Activated T-cell treated with anti-CD3 and anti-CD28 coated beads for 48 hours (primary cell): ENCODE results near the gene NLRC3.
"Not testable (repeated sequence)": the region's sequence is repeated elsewhere in the genome, so short reads cannot be mapped to it uniquely, and the experiment has no call there.

Source experiments
- DNase-seq: peaks from one replicate; pipeline ENCODE4 v3.0.0-alpha.2; 2020; ENCODE audit warnings: low read depth

The NLRC3 gene, protein sequence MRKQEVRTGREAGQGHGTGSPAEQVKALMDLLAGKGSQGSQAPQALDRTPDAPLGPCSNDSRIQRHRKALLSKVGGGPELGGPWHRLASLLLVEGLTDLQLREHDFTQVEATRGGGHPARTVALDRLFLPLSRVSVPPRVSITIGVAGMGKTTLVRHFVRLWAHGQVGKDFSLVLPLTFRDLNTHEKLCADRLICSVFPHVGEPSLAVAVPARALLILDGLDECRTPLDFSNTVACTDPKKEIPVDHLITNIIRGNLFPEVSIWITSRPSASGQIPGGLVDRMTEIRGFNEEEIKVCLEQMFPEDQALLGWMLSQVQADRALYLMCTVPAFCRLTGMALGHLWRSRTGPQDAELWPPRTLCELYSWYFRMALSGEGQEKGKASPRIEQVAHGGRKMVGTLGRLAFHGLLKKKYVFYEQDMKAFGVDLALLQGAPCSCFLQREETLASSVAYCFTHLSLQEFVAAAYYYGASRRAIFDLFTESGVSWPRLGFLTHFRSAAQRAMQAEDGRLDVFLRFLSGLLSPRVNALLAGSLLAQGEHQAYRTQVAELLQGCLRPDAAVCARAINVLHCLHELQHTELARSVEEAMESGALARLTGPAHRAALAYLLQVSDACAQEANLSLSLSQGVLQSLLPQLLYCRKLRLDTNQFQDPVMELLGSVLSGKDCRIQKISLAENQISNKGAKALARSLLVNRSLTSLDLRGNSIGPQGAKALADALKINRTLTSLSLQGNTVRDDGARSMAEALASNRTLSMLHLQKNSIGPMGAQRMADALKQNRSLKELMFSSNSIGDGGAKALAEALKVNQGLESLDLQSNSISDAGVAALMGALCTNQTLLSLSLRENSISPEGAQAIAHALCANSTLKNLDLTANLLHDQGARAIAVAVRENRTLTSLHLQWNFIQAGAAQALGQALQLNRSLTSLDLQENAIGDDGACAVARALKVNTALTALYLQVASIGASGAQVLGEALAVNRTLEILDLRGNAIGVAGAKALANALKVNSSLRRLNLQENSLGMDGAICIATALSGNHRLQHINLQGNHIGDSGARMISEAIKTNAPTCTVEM

DNA sequence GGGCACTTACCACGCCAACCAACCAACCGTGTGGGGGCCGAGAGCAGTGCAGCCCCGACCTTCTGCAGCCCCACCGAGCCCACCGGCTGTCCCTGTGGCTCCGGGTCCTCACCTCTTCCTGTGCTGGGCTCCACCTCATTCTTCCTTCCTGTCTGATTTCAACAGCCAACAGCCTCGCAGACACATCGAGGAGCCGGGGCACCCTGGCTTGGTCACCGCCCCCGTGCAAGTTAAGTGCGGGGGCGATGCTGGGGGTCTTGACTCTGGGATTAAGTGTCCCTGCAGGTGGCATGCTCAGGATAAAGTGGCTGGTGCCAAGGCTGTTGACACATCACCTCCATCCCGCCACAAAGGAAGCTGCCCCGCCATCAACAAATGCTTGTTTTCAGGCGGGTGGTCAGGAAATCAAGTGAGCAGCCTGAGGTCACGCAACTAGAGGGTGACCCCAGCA is at the start of gene NLRC3:
TSS of gene NLRC3 (minus strand) at position 102 of the 451 bp plus-strand sequence. CDS start 12,367 bp downstream, outside the sequence.
- peak; percentile 40 for DNase-seq

DNA sequence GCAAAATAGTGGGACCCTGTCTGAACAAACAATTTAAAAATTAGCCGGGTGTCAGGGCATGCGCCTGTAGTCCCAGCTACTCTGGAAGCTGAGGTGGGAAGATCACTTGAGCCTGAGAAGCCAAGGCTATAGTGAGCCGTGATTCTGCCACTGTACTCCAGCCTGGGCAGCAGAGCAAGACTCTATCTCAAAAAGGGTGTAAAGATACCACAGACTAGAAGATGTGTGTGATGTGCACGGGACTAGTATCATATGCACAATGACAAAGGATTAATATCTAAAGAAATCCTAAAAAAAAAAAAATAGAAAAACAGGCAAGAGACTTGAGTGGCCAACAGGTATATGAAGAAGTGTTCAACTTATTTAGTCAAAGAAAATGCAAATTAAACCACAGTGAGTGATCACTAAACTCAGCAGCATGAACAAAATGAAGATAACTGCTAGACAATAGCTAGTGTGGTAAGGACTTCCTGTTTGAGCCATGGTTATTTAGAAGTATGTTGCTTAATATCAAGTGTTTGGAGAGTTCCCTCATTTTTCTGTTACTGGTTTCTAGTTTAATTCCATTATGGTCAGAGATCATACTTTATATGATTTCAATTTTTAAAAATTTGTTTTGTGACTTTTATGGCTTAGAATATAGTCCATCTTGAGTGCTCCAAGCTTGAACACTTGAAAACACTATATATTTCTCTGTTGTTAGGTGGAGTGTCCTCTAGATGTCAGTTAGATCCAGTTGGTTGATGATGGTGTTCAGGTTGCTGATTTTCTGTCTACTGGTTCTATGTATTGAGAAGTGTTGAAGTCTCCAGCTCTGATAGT is 48.9 kb upstream of the NLRC3 start:
- no peak for DNase-seq

DNA sequence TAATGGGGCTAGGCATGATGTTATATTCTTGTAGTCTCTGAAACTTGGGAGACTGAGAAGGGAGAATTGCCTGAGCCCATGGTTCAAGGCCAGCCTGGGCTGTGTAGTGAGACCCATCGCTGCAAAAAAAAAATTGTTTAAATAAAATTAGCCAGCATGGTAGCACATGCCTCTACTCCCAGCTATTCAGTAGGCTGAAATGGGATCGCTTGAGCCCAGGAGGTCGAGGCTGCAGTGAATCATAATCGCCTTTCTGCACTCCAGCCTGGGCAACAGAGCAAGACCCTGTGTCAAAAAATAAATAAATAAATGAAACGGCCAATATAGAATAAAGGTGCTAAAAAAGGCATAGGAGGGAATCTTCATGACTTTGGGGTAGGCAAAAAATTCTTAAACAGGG is 48.1 kb upstream of the NLRC3 start:
- no peak for DNase-seq

DNA sequence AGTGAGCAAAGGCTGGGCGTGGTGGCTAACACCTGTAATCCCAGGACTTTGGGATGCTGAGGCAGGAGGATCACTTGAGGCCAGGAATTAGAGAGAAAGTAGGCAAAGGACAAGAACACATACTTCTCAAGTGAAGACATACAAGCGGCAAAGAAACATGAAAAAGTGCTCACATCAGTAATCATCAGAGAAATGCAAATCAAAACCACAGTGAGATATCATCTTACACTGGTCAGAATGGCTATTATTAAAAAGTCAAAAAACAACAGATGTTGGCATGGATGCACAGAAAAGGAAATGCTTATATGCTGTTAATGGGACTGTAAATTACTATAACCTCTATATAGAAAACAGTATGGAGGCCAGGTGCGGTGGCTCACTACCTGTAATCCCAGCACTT is 46.4 kb upstream of the NLRC3 start:
- no peak for DNase-seq

DNA sequence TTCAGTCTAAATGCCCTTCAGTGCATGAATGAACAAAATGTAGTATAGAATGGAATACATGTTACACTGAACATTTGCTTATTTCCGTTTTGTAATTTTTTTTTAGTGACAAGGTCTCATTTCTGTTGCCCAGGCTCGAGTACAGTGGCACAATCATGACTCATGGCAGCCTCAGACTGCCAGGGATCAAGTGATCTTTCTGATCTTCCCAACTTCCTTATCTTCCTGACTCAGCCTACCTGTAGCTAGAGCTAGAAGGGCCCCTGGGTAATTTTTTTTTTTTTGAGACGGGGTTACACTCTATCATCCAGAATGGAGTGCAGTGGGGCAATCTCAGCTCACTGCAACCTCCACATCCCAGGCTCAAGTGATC is 41.6 kb upstream of the NLRC3 start:
- DNase-seq: no peak

DNA sequence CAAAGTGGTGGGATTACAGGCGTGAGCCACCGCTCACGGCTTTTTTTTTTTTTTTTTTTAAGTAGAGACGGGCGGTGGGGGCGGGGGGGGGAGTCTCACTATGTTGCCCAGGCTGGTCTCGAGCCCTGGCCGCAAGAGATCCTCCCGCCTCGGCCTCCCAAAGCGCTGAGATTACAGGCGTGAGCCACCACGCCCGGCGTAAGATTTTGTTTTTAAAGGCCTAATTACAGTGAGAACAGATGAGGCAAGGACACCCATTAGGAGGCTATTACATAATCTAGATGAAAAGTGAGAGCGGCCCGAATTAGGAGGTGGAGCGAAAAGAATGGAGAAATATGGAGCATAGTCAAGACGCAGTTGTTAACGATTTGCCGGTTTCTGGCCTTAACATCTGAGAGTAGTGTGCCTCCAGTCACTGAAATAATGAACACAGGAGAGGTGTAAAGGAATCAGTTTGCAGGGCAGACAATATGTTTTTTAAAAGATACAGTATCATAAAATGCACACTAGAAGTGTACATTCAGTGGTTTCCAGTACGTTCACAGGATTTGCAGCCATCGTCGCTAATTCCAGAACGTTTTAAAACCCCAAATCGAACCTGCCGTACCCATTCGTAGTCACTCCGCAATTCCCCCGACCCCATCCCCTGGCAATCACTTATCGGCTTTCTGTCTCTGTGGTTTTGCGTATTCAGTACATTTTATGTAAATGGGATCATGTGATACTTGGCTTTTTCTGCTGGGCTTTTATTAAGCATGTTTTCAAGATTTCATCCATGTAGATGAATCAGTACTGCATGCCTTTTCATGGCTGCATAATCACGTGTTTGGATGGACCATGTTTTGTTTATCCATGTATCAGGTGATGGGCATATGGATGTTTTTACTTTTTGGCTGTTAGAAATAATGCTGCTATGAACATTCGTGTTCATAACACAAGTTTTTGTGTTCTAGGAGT is 35.6 kb upstream of the NLRC3 start:
- DNase-seq: no peak

DNA sequence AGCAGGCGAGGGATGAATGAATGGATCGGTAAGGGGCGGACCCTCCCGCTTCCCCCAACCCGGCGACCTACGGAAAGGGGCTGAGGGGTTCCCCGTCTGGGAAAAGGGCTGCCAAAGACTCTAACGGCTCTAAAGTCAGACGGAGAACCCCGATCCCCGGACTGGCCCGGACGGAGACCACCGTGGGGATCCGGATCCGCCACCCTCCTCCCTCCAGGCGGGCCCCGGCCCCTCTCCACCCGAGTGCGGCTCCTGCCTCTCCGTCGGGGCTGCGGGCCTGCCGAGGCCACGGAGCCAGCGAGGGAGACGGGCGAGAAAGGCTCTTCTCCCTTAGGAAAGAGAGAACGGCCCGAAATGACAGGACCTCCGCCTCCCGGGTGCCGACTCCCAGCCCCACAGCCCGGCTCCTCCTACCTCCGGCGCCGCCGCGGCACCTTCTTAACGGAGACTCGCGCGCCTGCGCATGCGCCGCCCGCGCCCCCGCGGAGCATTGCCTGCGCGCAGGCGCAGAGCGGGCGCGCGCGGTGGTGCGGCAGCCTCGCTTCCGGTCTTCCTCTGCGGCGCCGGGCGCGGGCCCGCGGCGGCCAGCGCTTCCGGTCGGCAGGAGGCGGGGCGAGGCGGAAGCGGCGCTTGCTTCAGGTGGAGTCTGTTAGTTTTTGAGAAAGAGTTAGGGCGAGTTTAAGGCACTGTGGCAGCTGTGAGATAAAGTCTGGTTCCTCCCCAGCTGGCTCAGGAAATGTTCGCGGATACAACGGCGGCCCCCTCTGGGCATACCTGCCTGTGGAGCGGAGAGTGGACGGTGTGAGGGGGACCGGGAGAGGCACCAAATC is 34.2 kb upstream of the NLRC3 start, which contains the start of gene SLX4:
TSS of gene SLX4 (minus strand) at position 461 of the 830 bp plus-strand sequence. CDS start 2,642 bp downstream, outside the sequence.
- DNase-seq: peak; percentile 94

DNA sequence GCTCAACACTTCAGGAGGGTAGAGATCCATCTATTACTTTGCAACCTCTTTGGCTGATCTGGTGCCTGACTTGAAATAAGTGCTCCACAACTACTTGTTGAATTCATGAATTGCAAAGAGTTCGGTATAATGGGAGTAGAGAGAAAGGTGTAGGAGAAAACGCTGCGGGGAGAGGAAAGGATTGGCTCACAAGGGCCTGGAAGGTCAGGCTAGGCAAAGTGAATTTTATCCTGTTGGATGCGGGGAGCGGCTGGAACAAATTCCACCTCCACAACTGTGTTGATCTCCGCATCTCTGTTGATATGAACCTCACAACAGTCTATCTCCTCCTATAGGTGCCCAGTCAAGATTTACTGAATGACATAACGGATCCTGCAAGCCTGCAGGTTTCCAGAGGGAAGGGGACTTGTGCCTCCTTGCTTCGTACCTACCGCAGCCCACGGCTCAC is 33.5 kb upstream of the NLRC3 start:
- DNase-seq: no peak

DNA sequence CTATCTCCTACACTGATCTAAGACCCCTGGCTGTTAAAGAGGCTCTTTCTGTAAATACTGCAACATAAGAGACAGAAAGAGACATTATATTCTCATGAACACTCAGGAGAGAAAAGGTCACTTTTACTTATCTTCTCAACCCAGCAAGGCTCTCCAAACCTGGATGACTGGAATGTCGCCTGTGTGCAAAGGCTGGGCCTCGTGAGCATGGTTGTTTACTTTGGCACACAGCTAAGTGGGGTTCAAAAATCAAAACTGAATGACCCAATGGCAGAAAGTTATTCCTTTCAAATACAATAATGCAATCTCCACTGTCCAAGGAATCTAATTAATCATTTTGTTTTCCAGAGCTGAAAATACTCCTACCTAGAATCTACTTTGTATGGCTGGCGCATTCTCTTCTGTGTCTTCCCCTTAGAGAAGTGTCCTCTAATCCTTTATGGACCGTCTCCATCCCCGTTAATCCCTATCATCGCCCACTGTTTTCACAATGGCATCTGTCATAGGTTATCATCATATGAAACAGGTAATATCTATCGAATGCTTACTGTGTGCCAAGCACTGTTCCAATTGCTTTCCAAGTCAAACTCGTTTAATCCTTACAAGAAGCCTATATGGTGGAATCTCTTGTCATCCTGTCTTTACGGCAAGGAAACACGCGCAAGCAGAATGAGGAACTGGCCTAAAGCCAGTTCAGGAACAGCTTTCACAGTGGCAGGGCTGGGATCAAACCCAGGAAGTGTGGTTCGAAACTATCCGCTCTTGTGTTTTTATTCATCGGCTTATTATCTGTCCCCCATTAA is 32.9 kb upstream of the NLRC3 start:
- DNase-seq: no peak

DNA sequence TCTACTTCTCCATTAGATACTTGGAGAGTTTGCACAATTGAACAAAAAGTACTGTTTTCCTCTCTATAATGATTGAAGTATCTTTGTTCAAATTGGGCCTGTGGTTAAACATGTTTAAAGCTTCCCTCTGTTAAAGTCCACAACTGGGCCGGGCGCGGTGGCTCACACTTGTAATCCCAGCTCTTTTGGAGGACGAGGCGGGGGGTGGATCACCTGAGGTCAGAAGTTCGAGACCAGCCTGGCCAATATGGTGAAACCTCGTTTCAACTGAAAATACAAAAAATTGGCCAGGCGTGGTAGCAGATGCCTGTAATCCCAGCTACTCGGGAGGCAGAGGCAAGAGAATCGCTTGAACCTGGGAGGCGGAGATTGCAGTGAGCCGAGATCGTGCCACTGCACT is 31.8 kb upstream of the NLRC3 start:
- DNase-seq: not testable (repeated sequence)

DNA sequence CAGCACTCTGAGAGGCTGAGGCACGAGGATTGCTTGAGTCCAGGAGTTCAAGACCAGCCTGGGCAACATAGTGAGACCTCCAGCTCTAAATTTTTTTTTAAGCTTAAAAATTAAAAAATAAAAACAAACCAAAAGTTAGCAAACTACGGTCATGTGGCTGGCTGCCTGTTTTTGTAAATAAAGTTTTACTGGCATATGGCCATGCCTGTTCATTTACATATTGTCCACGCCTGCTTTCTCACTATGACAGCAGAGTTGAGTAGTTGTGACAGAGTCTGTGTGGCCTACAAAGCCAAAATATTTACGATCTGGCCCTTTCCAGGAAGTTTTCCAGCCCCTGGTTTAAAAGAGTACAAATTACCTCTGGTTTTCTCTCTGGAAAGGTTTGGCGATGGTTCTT is 30.9 kb upstream of the NLRC3 start:
- no peak for DNase-seq

DNA sequence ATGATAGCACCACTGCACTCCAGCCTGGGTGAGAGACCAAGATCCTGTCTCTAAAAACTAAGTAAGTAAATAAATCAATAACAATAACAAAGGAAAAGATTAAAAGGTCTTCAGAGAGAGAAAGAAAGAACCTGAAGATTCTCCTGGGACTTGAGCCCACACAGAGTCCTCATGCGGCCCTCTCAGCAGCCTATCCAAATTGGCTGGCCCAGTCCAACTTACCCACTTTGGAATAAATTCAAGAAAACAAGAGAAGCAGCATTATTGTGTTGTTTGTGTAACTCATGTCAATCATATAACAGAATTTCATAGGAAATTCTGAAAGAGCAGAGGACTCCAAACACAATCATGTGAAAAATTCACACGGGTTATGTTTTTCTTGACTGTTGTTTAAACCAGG is 30.4 kb upstream of the NLRC3 start:
- DNase-seq: no peak

DNA sequence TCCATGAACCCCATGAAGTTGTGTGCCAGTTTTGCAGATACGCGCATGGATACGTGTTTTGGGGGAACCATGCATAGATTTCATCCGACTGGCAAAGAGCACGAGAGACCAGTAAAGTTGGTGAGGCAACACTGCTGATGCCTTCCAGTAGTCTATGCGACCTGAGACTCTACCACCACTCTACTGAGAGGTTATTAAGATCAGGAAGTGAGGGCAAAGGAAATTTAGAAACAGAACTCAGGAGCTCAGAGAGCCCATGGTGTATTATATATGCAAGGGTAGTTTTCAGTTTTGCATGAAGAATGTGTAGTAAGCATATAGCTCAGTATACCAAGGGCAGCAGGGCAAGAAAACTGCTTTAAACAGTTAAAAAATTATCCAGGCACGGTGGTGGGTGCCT is 30.0 kb upstream of the NLRC3 start:
- no peak for DNase-seq

DNA sequence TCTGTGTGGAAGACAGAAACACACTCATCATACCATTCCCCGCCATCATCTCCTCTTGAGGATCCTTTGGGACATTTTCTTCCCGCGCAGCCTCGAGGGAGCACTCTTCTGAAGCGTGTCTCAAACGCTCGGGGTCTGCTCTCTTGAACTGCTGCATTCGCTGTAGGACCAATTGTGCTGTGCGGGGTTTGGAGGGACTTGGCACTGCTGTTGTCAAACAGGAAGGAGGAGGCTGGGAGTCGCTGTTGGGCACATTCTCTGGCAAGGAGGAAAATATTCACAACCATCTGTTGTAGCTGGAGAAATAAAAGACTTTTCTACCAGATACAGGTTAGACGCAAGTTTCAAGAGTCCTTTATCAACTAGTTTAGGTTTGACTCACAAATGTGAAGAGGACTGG is 29.2 kb upstream of the NLRC3 start:
- no peak for DNase-seq

DNA sequence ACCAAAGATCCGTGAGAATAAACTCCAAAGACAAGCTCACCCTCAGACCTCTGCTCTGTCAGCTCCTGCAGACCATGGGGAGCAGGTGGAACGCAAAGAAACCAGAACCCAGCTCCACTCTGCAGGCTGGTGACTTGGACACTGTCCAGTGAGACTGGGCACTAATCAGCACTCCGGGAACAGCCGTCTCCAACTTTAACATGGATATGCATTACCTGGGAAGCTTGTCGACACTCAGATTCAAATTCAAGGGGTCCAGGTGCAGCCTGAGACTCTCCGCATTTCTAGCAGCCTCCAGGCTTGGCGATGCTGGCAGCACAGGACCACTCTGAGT is 25.1 kb upstream of the NLRC3 start:
- no peak for DNase-seq

DNA sequence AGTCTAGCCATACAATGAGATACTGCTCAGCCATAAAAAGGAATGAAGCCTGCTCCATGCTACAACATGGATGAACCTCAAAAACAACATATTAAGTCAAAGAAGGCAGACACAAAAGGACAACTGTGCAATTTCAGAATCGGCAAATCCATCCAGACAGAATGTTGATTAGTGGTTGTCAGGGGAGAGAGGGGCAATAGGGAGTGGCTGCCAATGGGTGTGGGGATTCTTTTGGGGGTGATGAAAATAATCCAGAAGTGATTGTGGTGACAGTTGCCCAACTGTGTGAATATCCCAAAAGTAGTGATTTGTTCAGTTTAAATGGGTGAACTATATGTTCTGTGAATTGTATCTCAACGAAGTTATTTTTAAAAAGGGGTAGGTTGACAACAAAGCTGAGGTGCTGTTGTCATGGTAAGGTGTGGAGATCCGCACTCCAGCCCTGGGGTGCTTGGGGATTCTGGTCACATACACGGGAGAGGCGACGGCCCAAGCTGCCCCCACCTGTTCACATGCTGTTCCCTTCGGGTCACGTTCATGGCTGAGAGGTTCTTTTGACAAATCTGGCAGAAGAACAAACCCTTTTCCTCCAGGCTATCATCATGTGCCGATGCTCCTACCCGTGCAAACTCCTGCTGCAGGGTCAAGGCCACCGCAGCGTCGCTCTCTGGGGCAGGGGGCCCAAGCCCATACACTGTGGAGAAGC is 24.6 kb upstream of the NLRC3 start:
- no peak for DNase-seq

DNA sequence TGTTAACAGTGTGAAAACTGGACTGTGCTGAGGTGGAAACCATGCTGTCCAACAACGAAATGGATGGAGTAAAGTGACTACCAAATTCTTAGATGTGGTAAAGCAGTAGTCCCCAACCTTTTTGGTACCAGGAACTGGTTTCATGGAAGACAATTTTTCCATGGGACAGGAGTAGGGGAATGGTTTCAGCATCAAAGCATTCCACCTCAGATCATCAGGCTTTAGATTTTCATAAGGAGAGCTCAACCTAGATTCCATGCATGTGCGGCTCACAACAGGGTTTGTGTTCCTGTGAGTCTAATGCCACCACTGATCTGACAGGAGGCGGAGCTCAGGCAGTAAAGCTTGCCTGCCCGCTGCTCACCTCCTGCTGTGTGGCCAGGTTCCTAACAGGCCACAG is 22.7 kb upstream of the NLRC3 start:
- DNase-seq: no peak

DNA sequence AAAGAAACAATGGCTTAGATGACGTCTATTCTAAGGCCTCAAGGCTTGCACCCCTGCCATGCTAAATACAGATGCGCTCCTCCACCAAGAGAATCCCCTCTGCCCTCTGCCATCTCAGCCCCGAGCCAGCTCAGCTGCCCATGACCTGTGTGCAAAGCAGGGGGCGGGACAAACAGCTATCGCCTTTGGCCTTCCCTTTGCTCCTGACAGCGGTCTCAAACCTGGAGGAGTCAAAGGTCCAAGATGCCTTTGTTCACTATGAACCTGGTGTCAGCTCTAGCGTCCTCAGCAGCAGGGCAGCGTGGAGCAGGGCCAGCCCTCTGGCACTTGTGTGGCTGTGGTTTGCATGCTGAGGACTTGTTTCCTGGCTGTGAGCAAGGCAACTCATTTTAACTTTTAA is 21.9 kb upstream of the NLRC3 start:
- no peak for DNase-seq
